Fibroblast of lung (primary cell): ENCODE results near the gene CCDC92.

ENCODE experiments used
- CTCF ChIP-seq, 2 donors: IDR thresholded peaks in 1 of 2; conservative IDR thresholded peaks in 1 of 2; 1 replicate in 1 of 2; 2 replicates in 1 of 2; pipeline ENCODE4 v1.5.1; 2011 to 2012; ENCODE audit warnings: low read length in 2 of 2, control low read depth in 1 of 2, inconsistent platforms in 1 of 2, low read depth in 1 of 2, mild to moderate bottlenecking in 1 of 2
- EZH2 ChIP-seq: IDR thresholded peaks from 2 replicates; pipeline ENCODE4 v1.5.1; 2012; ENCODE audit warnings: low read length, control low read depth, mild to moderate bottlenecking; ENCODE audit errors: missing control alignments

- no peak for TF ChIP-seq CTCF (conservative IDR thresholded peaks at IDR 0.05 in 1 of 2, IDR thresholded peaks at IDR 0.05 in 1 of 2; ENCODE audit: low read depth in 1 of 2, low read length in 2 of 2)
- no peak for TF ChIP-seq EZH2
Observed at GRCh38 chr12:123886931-123887582, 85.6 kb downstream of the CCDC92 start.
